HG03565 (cell line): ENCODE measurements around the gene RNF227.

Experiments
- ATAC-seq: cut with Tn5 transposase; IDR thresholded peaks from one replicate; pipeline ENCODE4 v1.9.1; 2021; ENCODE audit warnings: mild to moderate bottlenecking, moderate library complexity; ENCODE audit not compliant: unreplicated experiment

RNF227 gene

GRCh38 chr17:7889166-7889955 is 26.7 kb downstream of the RNF227 start:
- ATAC-seq = no peak

- ATAC-seq = no peak
Observed at GRCh38 chr17:7888184-7888920, 27.7 kb downstream of the RNF227 start, which contains the start of gene CHD3. CHD3 (plus strand) TSS chr17:7888789; CDS start chr17:7889001, 212 bp downstream.

- ATAC-seq = no peak
Observed at GRCh38 chr17:7887482-7888183, 28.5 kb downstream of the RNF227 start.

GRCh38 chr17:7887038-7887481 is 29.0 kb downstream of the RNF227 start:
- ATAC-seq = no peak

- ATAC-seq = no peak
Observed at GRCh38 chr17:7886227-7887037, 29.7 kb downstream of the RNF227 start.

- ATAC-seq = peak; percentile 27
Observed at GRCh38 chr17:7885367-7886226, 30.5 kb downstream of the RNF227 start.

- ATAC-seq = no peak
Observed at GRCh38 chr17:7884581-7885366, 31.3 kb downstream of the RNF227 start.

GRCh38 chr17:7883781-7884386 is 32.2 kb downstream of the RNF227 start:
- no peak for ATAC-seq

GRCh38 chr17:7882629-7883028 is 33.5 kb downstream of the RNF227 start:
- ATAC-seq = no peak

- no peak for ATAC-seq
Observed at GRCh38 chr17:7882068-7882467, 34.0 kb downstream of the RNF227 start.

GRCh38 chr17:7881276-7882054 is 34.6 kb downstream of the RNF227 start:
- no peak for ATAC-seq

GRCh38 chr17:7880076-7880868 is 35.8 kb downstream of the RNF227 start:
- no peak for ATAC-seq

GRCh38 chr17:7878234-7878633 is 37.9 kb downstream of the RNF227 start:
- no peak for ATAC-seq

GRCh38 chr17:7875804-7876370 is 40.2 kb downstream of the RNF227 start:
- ATAC-seq = no peak

GRCh38 chr17:7873051-7873450 is 43.0 kb downstream of the RNF227 start:
- no peak for ATAC-seq

GRCh38 chr17:7867881-7868329 is 48.2 kb downstream of the RNF227 start:
- ATAC-seq = no peak
